HCT116 (cell line): ENCODE data around the gene BTNL9. TPM values are rescaled to one million over a fixed set of nuclear protein-coding genes. Genes with fewer than 3 reads are reported as not detected.

Experiments used
- ATAC-seq: fragments of 200-7000 bp; cut with Tn5 transposase; 2 replicates; pipeline ENCODE4 v1.9.1; 2020; ENCODE audit warnings: mild to moderate bottlenecking, moderate library complexity
- BruUV-seq: library from RNA; stranded (reverse); fragments of 400-500 nt; replicated peaks from 2 replicates; lab custom pipeline; 2021; lab: Mats Ljungman, UMichigan
- CTCF ChIA-PET: fragments of 300-600 bp; sonication (Branson Sonifier 250); formaldehyde crosslinking; loops from one replicate; lab custom pipeline; 2021; ENCODE audit warnings: antibody characterized with exemption; lab: Charles Lee
- POLR2A ChIA-PET: fragments of 300-600, 350-600 bp; sonication (Branson Sonifier 250); formaldehyde crosslinking; loops from one replicate; lab custom pipeline; 2021; ENCODE audit warnings: antibody characterized with exemption; lab: Charles Lee
- RAD21 ChIA-PET, 2 experiments: fragments of 300-600 bp; sonication (Branson Sonifier 250); formaldehyde crosslinking; loops; one replicate each; lab custom pipeline; 2023; ENCODE audit warnings: low total read pairs in 2 of 2; ENCODE audit not compliant: uncharacterized antibody in 2 of 2, unreplicated experiment in 2 of 2, low non-redundant PET in 1 of 2; lab: Charles Lee
- DNase-seq: peaks from one replicate; pipeline ENCODE4 v3.0.0-alpha.2; 2010; ENCODE audit warnings: low read depth, low spot score
- H2AFZ ChIP-seq: fragments of 200-600 bp; shearing (Covaris generic), sonication (generic); 2 replicates; pipeline ENCODE4 v1.6.1; 2017; ENCODE audit warnings: low read depth, mixed run types, mixed read lengths, antibody characterized with exemption, low read length; ENCODE audit not compliant: poor library complexity, severe bottlenecking
- H3K27ac ChIP-seq: 2 replicates; pipeline ENCODE4 v1.5.1; 2012; ENCODE audit warnings: low read depth, low read length
- H3K27me3 ChIP-seq: fragments of 200-600 bp; sonication (generic); 2 replicates; pipeline ENCODE4 v1.6.1; 2016; ENCODE audit warnings: mixed run types, low read length, mixed read lengths; ENCODE audit not compliant: insufficient read depth
- H3K36me3 ChIP-seq, 2 experiments: fragments of 200-500 bp in 1 of 2; fragments of 200-600 bp in 1 of 2; sonication (Bioruptor generic) in 1 of 2; sonication (generic) in 1 of 2; 2 replicates each; pipeline versions ENCODE4 v1.5.1 to v1.6.1; 2014 to 2016; ENCODE audit warnings: low read length in 2 of 2, inconsistent platforms in 1 of 2, mixed read lengths in 1 of 2, mixed run types in 1 of 2; ENCODE audit not compliant: insufficient read depth in 2 of 2, control insufficient read depth in 1 of 2
- H3K4me1 ChIP-seq, 2 experiments: fragments of 200-600 bp in 1 of 2; sonication (generic) in 1 of 2; 2 replicates each; pipeline versions ENCODE4 v1.5.1 to v1.6.1; 2012 to 2017; ENCODE audit warnings: low read length in 2 of 2, inconsistent platforms in 1 of 2, mild to moderate bottlenecking in 1 of 2, mixed read lengths in 1 of 2, mixed run types in 1 of 2, moderate library complexity in 1 of 2; ENCODE audit not compliant: insufficient read depth in 2 of 2, control insufficient read depth in 1 of 2
- H3K4me2 ChIP-seq: fragments of 200-600 bp; sonication (generic); 2 replicates; pipeline ENCODE4 v1.6.1; 2017; ENCODE audit warnings: mixed run types, low read length, mixed read lengths
- H3K4me3 ChIP-seq, 2 experiments: fragments of 200-600 bp in 1 of 2; sonication (generic) in 1 of 2; replicated peaks in 1 of 2; 2 replicates each; pipeline ENCODE4 v1.5.1; 2011 to 2016; ENCODE audit warnings: low read length in 2 of 2, control low read depth in 1 of 2, low read depth in 1 of 2, mild to moderate bottlenecking in 1 of 2, mixed read lengths in 1 of 2, mixed run types in 1 of 2
- H3K79me2 ChIP-seq: fragments of 200-600 bp; sonication (generic); 2 replicates; pipeline ENCODE4 v1.6.1; 2017; ENCODE audit warnings: mild to moderate bottlenecking, mixed run types, low read length, moderate library complexity, mixed read lengths; ENCODE audit not compliant: insufficient read depth
- H3K9ac ChIP-seq: fragments of 200-600 bp; sonication (generic); 2 replicates; pipeline ENCODE4 v1.6.1; 2016; ENCODE audit warnings: low read length, mixed read lengths
- H3K9me2 ChIP-seq: fragments of 200-600 bp; sonication (generic), shearing (Covaris generic); 2 replicates; pipeline ENCODE4 v1.6.1; 2017; ENCODE audit warnings: mixed run types, mild to moderate bottlenecking, moderate library complexity; ENCODE audit not compliant: insufficient read depth
- H3K9me3 ChIP-seq, 2 experiments: fragments of 200-500 bp in 1 of 2; fragments of 200-600 bp in 1 of 2; sonication (Bioruptor generic) in 1 of 2; sonication (generic) in 1 of 2; 2 replicates each; pipeline ENCODE4 v1.6.1; 2014 to 2017; ENCODE audit warnings: low read length in 2 of 2, mixed read lengths in 2 of 2, inconsistent platforms in 1 of 2, low read depth in 1 of 2, mild to moderate bottlenecking in 1 of 2, mixed run types in 1 of 2, moderate library complexity in 1 of 2; ENCODE audit not compliant: control insufficient read depth in 1 of 2, insufficient read depth in 1 of 2
- H4K20me1 ChIP-seq: fragments of 200-600 bp; sonication (generic), shearing (Covaris generic); 2 replicates; pipeline ENCODE4 v1.6.1; 2017; ENCODE audit warnings: mixed run types, mild to moderate bottlenecking, moderate library complexity; ENCODE audit not compliant: insufficient read depth
- CBX3 ChIP-seq: IDR thresholded peaks from 2 replicates; pipeline ENCODE4 v1.6.1; 2012; ENCODE audit warnings: low read depth
- CTCF ChIP-seq, 3 experiments: fragments of 200-600 bp in 1 of 3; sonication (generic) in 1 of 3; IDR thresholded peaks in 2 of 3; conservative IDR thresholded peaks in 1 of 3; 2 replicates each; pipeline ENCODE4 v1.5.1; 2012 to 2017; ENCODE audit warnings: low read depth in 2 of 3, low read length in 2 of 3, antibody characterized with exemption in 1 of 3, borderline replicate concordance in 1 of 3, control low read depth in 1 of 3, mild to moderate bottlenecking in 1 of 3, mixed read lengths in 1 of 3, mixed run types in 1 of 3, moderate library complexity in 1 of 3; ENCODE audit not compliant: insufficient read depth in 1 of 3
- EGR1 ChIP-seq: IDR thresholded peaks from 2 replicates; pipeline ENCODE4 v1.6.1; 2012; ENCODE audit warnings: low read depth
- ELF1 ChIP-seq: IDR thresholded peaks from 2 replicates; pipeline ENCODE4 v1.6.1; 2012; ENCODE audit warnings: low read depth, borderline replicate concordance
- EZH2 ChIP-seq: fragments of 200-600 bp; sonication (generic); IDR thresholded peaks from 2 replicates; pipeline ENCODE4 v1.6.1; 2017; ENCODE audit warnings: antibody characterized with exemption, mixed run types
- JUND ChIP-seq: IDR thresholded peaks from 2 replicates; pipeline ENCODE4 v1.6.1; 2012
- POLR2AphosphoS5 ChIP-seq: IDR thresholded peaks from 2 replicates; pipeline ENCODE4 v1.6.1; 2011; ENCODE audit warnings: mild to moderate bottlenecking, low read depth, low read length, moderate library complexity
- RAD21 ChIP-seq: IDR thresholded peaks from 2 replicates; pipeline ENCODE4 v1.6.1; 2012; ENCODE audit warnings: low read depth, mild to moderate bottlenecking
- SIN3A ChIP-seq: IDR thresholded peaks from 2 replicates; pipeline ENCODE4 v1.6.1; 2012; ENCODE audit warnings: low read depth
- SP1 ChIP-seq: IDR thresholded peaks from 2 replicates; pipeline ENCODE4 v1.6.1; 2012; ENCODE audit warnings: low read depth
- SRF ChIP-seq: IDR thresholded peaks from 2 replicates; pipeline ENCODE4 v1.6.1; 2012; ENCODE audit warnings: low read depth
- TCF7L2 ChIP-seq: IDR thresholded peaks from 2 replicates; pipeline ENCODE4 v1.7.0; 2011; ENCODE audit warnings: borderline replicate concordance, inconsistent platforms; ENCODE audit not compliant: insufficient read depth, insufficient read length; ENCODE audit errors: extremely low read depth
- YY1 ChIP-seq: IDR thresholded peaks from 2 replicates; pipeline ENCODE4 v1.6.1; 2011; ENCODE audit warnings: low read length, low read depth, moderate library complexity, mild to moderate bottlenecking; ENCODE audit not compliant: insufficient replicate concordance; ENCODE audit errors: extremely low read depth
- ZNF274 ChIP-seq: fragments of 200-500 bp; sonication (Bioruptor generic); IDR thresholded peaks from 2 replicates; pipeline ENCODE4 v1.6.1; 2014; ENCODE audit warnings: mild to moderate bottlenecking, low read depth, low read length, inconsistent platforms
- intact Hi-C: fragments of 100-400 bp; cut with micrococcal nuclease; formaldehyde crosslinking; loops from 2 replicates; pipeline ENCODE4 v1.10.0; 2022
- total RNA-seq: library from RNA; stranded (reverse); gene quantifications from one replicate; pipeline ENCODE4 v1.2.1, GENCODE V29; 2021; ENCODE audit not compliant: unreplicated experiment
- TF ChIP-seq, protein P1 (sequence below): IDR thresholded peaks from 2 replicates; pipeline ENCODE4 v1.6.1; 2012

The BTNL9 gene
- total RNA-seq, 1 experiment from 2014 or later = 11.7 TPM

GRCh38 chr5:181005791-181006190 lies 34.3 kb upstream of the BTNL9 start:
- Histone ChIP-seq H4K20me1 (no peaks in the 10 kb centered on the region), H3K9me3 (no peaks in the 10 kb centered on the region), H3K27ac (no peak overlapping the region), H3K4me3 (no peak overlapping the region), H3K27me3 (no peaks in the 10 kb centered on the region), H3K79me2 (no peaks in the 10 kb centered on the region), H3K4me1 (no peaks in the 10 kb centered on the region), H3K9ac (no peak overlapping the region), H3K4me2 (no peak overlapping the region), H3K36me3 (no peaks in the 10 kb centered on the region), H3K9me2 (no peaks in the 10 kb centered on the region), H2AFZ (no peak overlapping the region)
- RAD21 ChIA-PET = no interaction called here
- intact Hi-C loops = no loop called here
- no TSS peak for BruUV-seq
- CTCF ChIA-PET = no interaction called here
- POLR2A ChIA-PET = no interaction called here
- ATAC-seq (no peak), DNase-seq (no peak)
- TF ChIP-seq EZH2 (no peak), ZNF274 (no peak), SRF (no peak), TCF7L2 (no peak), EGR1 (no peak), CBX3 (no peak), SIN3A (no peak), ELF1 (no peak), SP1 (no peak), YY1 (no peak), JUND (no peak), CTCF (IDR thresholded peaks at IDR 0.05 in 2 of 3, conservative IDR thresholded peaks at IDR 0.05 in 1 of 3; ENCODE audit: borderline replicate concordance in 1 of 3, insufficient read depth in 1 of 3, low read depth in 2 of 3, low read length in 2 of 3) (no peak), RAD21 (no peak), POLR2AphosphoS5 (no peak)
- TF ChIP-seq, protein P1, sequence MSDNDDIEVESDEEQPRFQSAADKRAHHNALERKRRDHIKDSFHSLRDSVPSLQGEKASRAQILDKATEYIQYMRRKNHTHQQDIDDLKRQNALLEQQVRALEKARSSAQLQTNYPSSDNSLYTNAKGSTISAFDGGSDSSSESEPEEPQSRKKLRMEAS = no peak
